Measurements from ENCODE around the gene ZCCHC13.
"Not testable (repeated sequence)": the region's sequence is repeated elsewhere in the genome, so short reads cannot be mapped to it uniquely, and the experiment has no call there.

Gene ZCCHC13

DNA sequence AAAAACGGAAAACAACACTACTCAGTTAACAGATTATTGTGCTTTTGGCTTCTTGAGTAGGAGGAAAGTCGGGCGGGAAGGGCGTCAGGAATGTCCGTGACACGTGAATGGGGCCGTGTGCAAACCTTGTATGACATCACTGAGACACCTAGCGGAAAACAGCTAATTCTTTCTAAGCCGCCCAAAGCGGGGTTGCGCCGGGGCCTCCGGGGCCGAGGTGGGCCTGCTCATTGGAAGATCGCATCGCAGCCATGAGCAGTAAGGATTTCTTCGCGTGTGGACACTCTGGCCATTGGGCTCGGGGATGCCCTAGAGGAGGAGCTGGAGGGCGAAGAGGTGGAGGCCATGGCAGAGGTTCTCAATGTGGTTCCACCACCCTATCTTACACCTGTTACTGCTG lies at the start of gene ZCCHC13:
Gene ZCCHC13, plus strand, starts transcription at position 165 of the 400 bp plus-strand sequence. Its CDS starts 87 bp downstream, at position 252.
- no peak for FAIRE-seq

DNA sequence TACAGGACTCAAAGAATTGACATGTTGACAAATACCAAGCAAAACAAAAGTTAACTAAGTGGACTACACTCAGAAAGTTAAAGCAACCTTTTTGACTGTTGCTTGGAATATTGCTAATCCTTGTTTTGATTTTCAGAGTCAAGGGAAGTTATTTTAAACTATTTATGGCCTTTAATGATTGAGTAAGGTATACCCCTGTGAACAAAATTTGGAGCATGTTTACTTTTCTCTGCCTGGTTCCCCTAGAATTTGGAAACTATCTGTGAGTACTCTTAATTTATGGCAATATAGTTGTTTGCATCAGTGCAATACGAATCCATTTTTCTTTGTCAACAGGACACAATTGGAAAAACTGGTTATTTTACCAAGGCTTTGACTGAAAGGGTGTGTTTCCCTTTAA lies 45.9 kb upstream of the ZCCHC13 start:
- FAIRE-seq: not testable (repeated sequence)

DNA sequence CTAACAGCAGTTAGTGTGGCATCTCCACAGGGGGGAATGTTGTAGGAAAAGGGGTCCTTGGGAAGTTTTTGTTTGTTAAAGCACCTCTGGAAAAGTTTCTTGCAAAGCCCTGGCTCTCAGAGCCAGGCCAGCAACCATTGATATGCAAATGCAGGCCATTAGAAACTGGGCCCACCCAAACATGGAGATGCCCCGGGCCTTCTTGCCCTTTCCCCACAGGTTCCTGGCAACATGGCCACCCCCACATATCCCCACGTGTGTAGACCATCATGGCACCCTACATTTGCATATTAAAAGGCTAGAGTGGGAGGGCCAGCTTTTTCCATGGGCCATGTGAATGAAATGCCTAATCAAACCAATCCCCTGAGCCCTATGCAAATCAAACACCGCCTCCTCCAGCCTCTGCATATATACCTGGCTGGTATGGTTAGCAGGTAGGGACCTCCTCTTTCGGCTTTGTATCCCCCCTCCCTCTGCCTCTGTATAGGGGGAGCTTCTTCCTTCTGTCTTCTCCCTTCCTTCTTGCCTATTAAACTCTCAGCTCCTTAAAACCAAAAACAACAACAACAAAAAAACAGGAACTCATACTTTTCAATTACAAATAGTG lies 44.0 kb upstream of the ZCCHC13 start:
- FAIRE-seq: no peak

DNA sequence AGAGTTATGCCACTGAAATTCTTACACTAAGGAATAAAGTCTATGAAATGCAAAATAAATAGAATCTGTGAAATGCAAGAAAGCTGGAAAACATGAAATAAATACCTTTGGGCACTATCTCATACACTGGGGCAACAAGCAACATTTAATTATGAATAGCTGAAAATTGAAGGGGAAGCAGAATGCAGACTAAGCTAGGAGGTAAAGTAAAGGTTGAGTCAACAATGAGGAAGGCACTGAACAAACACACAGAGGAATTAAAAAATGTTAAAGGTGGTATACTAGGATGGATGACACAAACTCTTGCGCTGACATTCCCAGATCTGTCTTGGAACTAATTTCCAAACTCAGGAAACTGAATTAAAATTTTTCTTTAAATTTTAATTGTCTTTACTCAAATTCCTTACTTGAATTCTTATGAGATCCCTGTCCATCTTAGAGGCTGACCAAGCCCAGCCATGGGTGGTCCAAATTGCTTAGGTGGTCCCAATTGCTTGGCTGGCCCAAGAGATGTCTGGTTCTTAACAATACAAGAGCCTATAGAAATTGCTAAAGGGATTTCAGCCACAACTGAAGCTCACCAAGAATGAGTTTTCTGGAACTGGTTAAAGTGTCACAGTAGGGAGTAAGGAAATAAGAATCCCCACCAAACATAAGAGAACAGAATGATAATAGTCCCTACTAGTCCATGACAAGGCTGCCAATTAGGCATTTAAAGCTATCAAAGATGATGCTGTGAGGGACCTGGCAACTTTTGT lies 41.3 kb upstream of the ZCCHC13 start:
- no peak for FAIRE-seq

DNA sequence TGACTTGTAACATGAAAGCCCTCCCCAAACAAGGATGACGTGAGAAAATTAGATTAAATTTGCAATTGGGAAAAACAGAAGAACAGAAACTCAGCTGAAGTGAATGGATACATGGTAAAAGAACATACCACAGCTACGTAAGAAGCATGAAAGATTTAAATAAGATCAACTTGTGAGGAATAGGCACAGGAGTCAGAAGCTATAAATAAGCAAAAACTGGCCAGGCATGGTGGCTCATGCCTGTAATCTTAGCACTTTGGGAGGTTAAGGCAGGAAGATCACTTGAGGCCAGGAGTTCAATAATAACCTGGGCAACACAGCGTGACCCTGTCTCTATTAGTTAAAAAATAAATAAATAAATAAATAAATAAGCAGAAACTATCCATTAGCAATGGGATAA lies 33.6 kb upstream of the ZCCHC13 start:
- no peak for FAIRE-seq

DNA sequence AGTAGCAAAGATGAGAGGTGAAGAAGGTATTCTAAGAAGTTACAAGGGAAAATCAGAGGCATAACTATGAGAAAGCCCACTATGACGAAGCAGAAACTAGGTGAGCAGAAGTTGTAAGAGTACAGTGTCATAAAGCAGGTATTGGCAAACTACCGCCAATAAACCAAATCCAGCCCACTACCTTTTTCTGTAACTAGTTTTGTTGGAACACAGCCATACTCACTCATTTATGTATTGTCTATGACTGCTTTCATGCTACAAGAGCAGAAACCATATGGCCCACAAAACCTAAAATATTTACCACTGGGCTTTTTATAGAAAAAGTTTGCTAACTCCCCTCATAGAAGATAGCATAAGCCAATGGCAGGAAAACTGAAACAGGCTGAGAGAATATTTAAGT lies 31.8 kb upstream of the ZCCHC13 start:
- no peak for FAIRE-seq

DNA sequence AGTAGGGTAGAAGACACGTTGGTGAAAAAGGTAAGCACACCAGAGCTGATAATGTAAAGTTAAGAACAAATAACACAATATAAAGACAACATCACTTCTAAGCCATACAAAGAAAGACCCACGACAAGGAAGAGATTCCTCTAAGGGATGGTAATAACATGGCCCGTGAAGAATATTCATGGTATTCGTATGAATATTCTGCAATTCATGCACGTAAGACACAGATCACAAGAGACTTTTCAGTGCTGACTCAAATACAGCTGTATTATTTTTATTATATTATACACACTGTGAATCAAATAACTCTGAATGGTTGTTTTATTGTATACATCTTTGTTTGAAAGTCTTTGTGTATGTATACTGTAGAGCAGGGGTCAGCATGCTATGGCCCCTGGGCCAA lies 29.5 kb upstream of the ZCCHC13 start:
- FAIRE-seq: no peak

DNA sequence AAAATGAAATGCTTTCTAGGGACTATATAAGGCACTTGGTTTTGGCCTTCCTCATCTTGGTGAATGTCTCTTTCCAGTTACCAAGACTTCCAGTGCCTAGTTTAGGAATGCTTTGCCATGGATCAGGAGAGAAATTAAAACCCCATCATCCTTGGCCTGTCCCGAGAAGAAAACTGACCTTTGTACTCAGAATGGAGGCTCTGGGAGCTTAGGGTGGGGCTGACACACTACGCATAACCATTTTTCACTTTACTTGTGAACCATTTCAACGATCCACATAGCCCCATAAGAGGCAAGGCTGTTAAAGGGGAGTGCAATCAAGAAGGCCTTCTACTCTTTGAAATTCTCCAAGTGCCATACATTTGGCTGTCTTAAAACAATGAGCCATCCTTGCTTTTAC lies 26.7 kb upstream of the ZCCHC13 start:
- no peak for FAIRE-seq

DNA sequence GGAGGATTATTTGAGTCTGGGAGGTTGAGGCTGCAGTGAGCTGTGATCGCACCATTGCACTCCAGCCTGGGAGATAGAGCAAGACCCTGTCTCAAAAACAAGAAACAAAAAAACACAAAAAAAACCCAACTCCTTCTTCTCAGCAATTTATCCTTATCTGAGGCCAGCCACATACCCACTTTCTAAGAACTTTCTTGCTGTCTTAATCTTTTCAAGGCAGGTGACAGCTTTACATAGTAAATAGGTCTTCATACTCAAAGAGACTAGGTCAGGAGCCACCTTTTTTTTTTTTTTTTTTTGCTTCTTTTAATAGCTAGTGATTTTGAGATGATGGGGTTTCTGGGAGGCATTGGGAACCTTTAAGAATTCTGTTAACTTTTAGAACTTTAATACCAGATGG lies 26.1 kb upstream of the ZCCHC13 start:
- FAIRE-seq: no peak

DNA sequence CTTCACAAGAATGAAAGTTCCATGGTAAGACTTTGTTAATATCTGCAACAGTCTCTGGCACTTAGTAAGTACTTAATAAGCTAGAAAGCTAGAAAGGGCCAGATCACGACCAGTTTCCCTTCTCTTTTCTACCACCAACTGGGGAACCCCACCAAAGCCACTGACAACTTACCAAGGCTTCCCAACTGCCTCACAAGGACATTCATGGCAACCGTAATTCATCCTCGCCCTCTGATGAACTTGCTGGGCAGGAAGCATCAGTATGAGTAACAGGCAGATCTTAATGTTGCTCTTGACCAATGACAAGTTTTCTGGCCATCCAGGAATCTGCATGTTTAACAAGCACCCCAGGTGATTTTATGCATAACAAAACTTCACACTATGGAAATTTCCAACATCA lies 23.2 kb upstream of the ZCCHC13 start:
- FAIRE-seq: no peak

DNA sequence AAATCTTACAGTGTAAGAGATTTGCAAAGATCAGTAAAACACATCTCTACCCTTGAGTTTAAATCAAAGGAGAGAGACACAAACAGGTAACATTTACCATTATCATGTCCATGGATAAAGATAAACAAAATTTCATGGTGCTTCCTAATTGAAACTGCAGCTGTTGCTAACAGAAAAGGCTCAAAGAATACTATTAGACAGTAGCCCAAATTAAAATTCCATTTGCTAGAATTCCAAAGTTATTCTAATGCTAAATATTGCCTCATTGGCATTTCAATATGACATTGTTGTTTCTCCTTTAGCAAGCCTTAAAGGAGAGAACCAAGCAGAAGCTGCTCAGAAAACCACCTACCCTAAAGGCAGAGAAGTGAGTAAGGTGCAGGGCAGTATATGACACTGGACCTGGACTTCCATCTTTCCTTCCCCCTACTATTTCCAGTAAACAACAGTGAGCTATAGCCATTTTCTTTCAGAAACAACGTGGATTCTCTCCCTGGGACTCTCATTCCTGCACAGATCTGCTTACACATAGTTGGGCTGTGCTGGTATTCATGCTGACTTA lies 19.5 kb upstream of the ZCCHC13 start:
- FAIRE-seq: no peak

DNA sequence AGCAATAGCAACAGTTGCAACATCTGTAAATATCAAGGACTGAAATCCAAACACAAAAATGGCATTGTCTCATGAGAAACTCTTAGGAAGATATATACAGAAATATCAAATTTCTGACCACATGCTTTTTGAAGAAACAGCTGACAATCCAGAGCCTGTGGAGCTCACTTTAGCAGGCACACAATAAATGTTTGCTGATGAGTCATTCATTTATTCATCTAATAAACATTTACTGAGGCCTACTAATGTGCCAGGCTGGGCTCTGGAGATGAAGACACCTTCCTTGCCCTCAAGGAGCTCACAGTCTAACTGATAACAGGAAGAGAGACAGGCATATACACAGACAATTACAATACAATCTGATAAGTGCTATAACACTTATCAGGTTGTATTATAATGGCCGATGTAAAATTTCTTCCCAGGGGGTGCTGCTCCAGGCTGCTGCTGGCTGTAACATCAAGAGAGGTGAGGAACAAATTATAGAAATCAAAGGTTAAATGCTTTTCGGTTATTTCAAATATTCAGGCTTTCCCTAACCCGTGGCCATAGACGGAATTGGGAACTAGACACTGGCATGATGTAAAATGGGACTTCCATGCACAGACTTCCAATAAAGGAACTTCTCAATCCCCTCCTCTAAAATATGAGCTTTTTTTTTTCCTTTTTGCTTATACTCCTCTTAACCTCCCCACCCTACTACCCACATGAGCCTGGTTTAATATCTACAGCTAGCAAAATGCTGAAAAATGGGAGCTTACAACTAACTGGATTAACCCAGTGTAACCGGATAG lies 16.8 kb upstream of the ZCCHC13 start:
- no peak for FAIRE-seq

DNA sequence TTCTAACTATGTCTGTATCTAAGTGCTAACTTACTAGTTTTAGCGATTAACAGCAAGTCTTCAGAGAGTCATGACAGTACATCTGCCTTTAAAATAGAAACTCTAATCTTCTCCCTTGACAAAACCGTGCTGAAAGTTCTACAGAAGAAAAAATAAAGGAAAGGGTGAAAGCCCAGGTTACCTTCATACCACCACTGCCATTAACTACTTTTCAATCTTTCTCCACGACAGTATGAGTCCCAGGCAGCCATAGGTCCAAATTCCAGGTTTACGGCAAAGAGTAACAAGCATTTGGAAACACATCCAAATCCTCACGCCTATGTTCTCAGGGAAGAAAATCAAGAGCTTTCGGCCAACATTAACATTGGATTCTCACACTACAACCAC lies 12.4 kb upstream of the ZCCHC13 start:
- FAIRE-seq: no peak

DNA sequence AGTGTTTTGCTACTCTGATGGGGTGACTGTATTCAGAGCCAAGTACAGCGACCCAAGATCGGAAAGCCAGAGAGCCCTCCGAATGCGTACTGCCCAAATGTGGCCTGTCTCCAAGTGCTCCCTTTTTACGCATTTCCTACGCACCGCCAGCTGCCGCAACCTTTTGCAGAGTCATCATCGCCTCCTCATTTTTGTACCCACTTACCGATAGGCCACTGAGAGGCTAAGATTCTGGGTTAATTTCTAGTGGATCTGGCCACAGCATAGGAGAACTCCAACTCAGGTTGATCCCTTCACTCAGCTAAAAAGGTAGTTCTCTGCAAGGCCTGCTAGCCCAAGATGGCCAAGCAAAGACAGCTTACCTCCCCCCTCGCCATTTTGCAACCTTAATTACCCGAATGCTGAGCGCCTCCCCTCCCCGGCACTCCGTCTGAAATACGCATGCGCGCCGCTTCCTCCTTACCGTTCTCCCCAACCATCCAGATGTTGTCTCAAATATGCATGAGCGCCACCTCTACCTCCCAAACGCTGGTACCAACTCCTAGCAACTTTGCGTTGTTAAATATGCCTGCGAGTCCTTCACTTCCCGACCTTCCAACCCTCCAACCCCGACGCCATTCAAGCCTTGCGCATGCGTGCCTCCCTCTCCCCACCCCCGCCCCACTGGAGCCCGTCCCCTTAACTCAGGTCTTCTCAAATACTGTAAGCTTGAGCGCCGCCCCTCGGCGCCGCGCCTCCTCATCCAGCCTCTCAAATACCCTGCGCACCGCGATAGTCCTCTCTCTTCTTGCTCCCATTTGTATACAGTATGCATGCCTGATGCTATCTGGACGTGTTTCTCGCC lies 11.8 kb upstream of the ZCCHC13 start:
- FAIRE-seq: no peak

DNA sequence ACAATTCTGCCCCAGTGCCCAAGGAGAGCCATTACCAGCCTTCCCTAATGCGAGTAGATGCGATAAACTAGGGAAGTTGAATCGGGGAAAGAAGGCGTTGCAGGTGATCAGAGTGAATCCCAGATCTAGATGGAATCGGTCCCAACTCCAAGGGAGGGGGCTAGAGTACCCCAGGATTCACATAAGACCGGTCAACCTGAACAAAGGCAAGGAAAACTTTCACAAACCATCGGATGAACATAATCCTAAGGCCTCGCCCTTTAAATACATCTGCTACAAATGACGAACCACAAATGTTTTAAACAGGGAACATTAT lies 11.2 kb upstream of the ZCCHC13 start:
- no peak for FAIRE-seq

DNA sequence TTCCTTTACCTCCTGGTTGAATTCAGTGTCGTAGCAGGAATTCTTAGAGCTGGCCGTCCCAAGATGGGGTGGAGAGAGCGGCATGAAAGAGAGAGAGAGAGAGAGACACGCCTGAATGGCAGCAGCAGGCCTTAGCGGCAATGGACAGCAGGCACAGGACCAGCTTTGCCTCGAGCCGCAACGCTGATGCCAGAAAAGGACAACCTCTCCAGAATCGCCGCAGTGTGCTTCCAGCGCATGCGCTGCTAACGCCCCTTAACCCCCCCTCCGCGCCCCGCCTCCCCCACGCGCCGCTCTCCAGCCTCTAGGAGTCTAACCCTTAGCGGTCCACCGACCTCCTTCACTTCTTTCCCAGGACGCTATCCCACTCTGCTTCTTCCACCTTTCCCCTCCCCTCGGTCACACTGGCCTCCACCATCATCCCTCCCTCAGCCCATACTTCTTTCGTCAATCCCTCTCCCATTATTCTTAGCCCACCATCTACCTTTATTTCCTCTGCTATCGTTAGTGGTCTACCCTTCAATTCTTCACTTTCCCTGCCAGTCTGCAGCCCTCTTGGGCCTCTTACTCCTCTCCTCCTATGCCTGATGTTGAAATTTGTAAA lies 10.5 kb upstream of the ZCCHC13 start:
- no peak for FAIRE-seq

DNA sequence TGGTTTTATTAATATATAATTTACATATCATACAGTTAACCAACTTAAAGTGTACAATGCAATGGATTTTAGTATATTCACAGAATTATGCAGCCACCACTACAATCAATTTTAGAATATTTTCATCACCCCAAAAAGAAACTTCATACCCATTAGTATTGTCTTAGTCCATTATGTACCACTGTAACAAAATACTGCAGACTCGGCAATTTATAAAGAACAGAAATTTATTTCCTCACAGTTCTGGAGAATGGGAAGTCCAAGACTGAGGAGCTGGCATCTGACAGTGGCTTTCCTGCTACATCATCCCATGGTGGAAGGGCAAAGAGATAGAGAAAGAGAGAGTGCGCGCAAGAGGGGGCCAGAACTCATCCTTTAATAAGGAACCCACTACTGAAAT lies 8.9 kb upstream of the ZCCHC13 start:
- no peak for FAIRE-seq

DNA sequence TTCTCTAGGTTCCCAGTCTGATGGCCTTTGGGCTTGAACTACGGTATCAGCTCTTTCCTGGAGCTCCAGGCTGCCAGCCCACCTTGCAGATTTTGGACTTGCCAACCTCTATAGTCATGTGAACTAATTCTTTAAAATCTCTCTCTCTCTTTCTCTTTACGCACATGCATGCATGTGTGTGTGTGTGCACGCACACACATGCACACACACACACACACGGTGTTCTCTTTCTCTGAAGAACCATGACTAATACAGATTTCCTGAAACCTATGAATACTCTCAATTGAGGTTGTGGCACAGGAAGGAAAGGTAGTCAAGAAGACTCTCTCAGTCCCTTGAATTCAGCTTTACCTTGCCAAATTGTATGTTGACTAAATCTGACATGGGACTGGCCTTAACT lies 6.2 kb upstream of the ZCCHC13 start:
- no peak for FAIRE-seq

DNA sequence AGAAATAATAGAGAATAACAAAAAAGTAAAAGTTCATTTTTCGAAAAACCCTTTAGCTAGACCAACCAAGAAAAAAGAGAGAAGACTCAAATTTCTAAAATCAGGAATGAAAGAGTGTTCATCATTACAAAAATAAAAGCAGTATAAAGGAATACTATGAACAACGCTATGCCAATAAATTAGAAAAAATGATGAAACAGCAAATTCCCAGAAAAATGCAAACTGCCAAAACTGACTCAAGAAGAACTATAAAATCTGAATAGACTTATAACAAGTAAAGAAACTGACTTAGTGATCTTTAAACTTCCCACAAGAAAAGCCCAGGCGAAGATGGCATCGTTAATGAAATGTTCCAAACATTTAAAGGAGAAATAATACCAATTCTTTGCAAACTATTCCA lies 3.1 kb upstream of the ZCCHC13 start:
- FAIRE-seq: no peak

DNA sequence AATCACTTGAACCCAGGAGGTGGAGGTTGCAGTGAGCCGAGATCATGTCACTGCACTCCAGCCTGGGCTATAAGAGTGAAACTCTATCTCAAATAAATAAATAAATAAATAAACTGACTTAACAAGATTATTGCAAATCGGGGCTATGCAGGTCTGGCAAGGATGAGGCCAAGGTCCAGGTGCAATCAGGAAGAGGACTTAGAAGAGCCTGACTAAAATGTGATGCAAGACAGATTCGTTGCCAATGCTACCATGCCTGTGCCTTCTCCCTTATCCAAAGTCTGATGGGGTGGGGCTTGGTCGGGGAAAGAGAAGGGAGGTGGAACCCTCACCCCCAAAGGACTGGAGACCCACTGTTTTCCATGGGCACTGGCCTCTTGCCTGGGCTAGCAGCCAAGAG lies 14.7 kb downstream of the ZCCHC13 start:
- FAIRE-seq: no peak

DNA sequence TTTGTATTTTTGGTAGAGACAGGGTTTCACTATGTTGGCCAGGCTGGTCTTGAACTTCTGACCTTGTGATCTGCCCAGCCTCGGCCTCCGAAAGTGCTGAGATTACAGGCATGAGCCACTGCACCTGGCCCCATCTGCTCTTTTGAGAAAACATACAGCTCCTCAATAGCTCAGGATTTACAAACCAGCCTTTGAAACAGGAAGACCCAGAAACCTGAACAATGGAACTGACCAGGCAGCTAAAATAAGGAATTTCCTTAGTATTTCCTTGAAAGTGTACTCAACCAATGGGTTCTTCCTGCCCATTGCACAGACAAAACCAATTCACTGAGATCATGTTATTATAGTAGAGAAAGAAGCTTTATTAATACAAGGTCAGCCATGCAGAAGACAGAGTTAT lies 15.3 kb downstream of the ZCCHC13 start:
- FAIRE-seq: not testable (repeated sequence)

DNA sequence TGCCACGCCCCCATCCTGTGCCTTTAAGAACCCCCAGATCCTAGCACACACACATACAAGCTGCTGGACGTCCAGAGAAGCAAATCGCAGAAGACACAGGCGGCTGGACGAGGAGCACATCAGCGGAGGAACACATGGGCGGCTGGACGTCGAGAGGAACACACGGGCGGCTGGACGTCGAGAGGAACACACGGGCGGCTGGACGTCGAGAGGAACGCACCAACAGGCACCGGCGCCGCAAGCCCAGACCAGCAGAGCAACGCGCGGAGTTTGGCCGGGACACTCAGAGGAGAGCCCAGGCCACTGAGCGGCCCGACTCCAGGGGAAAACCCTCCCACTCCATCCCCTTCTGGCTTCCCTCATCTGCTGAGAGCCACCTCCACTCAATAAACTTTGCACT lies 17.2 kb downstream of the ZCCHC13 start:
- no peak for FAIRE-seq
